ENCODE measurements around the gene TBXA2R.

The TBXA2R gene

GRCh38 chr19:3604227-3604986 is 2.3 kb downstream of the TBXA2R start:
- H3K4me1 Mint-ChIP-seq = peaks cover 8% of the 10 kb centered on the region
- DNase-seq (ENCODE audit: low spot score in 2 of 2) = no peak
- ATAC-seq (replicated peaks; ENCODE audit: extremely low read depth, poor library complexity, severe bottlenecking) = no peak
- H3K9me3 Mint-ChIP-seq = no peaks in the 10 kb centered on the region
- H3K27me3 Mint-ChIP-seq = no peaks in the 10 kb centered on the region
- H3K36me3 Mint-ChIP-seq (ENCODE audit: insufficient read depth) = no peaks in the 10 kb centered on the region
- H3K4me3 Mint-ChIP-seq = no peak overlapping the region
- H3K27ac Mint-ChIP-seq (ENCODE audit: low read depth) = no peak overlapping the region

- Mint-ChIP-seq H3K27ac (ENCODE audit: low read depth) (no peak overlapping the region), H3K36me3 (ENCODE audit: insufficient read depth) (no peaks in the 10 kb centered on the region), H3K27me3 (no peaks in the 10 kb centered on the region), H3K9me3 (no peaks in the 10 kb centered on the region), H3K4me1 (peaks cover 6% of the 10 kb centered on the region), H3K4me3 (no peak overlapping the region)
- no peak for DNase-seq (ENCODE audit: low spot score in 2 of 2)
- no peak for ATAC-seq (replicated peaks; ENCODE audit: extremely low read depth, poor library complexity, severe bottlenecking)
These were observed 3.4 kb downstream of the TBXA2R start for GRCh38 chr19:3603121-3603811.

GRCh38 chr19:3601021-3601420 is 5.7 kb downstream of the TBXA2R start:
- no peaks in the 10 kb centered on the region for H3K27me3 Mint-ChIP-seq
- H3K4me1 Mint-ChIP-seq = no peaks in the 10 kb centered on the region
- H3K9me3 Mint-ChIP-seq = no peaks in the 10 kb centered on the region
- no peak overlapping the region for H3K27ac Mint-ChIP-seq (ENCODE audit: low read depth)
- DNase-seq (ENCODE audit: low spot score in 2 of 2) = no peak
- no peak overlapping the region for H3K4me3 Mint-ChIP-seq
- ATAC-seq (replicated peaks; ENCODE audit: extremely low read depth, poor library complexity, severe bottlenecking) = no peak
- H3K36me3 Mint-ChIP-seq (ENCODE audit: insufficient read depth) = no peaks in the 10 kb centered on the region

GRCh38 chr19:3599776-3600187 is 6.9 kb downstream of the TBXA2R start:
- no peaks in the 10 kb centered on the region for H3K36me3 Mint-ChIP-seq (ENCODE audit: insufficient read depth)
- H3K4me1 Mint-ChIP-seq = no peaks in the 10 kb centered on the region
- H3K4me3 Mint-ChIP-seq = no peak overlapping the region
- H3K9me3 Mint-ChIP-seq = no peaks in the 10 kb centered on the region
- no peaks in the 10 kb centered on the region for H3K27me3 Mint-ChIP-seq
- ATAC-seq (replicated peaks; ENCODE audit: extremely low read depth, poor library complexity, severe bottlenecking) (no peak), DNase-seq (ENCODE audit: low spot score in 2 of 2) (no peak)
- H3K27ac Mint-ChIP-seq (ENCODE audit: low read depth) = no peak overlapping the region

GRCh38 chr19:3595521-3596061 is 11.1 kb downstream of the TBXA2R start:
- no peaks in the 10 kb centered on the region for H3K4me1 Mint-ChIP-seq
- no peaks in the 10 kb centered on the region for H3K36me3 Mint-ChIP-seq (ENCODE audit: insufficient read depth)
- H3K27ac Mint-ChIP-seq (ENCODE audit: low read depth) = no peak overlapping the region
- no peaks in the 10 kb centered on the region for H3K9me3 Mint-ChIP-seq
- H3K4me3 Mint-ChIP-seq = no peak overlapping the region
- H3K27me3 Mint-ChIP-seq = no peaks in the 10 kb centered on the region
- no peak for ATAC-seq (replicated peaks; ENCODE audit: extremely low read depth, poor library complexity, severe bottlenecking)
- DNase-seq (ENCODE audit: low spot score in 2 of 2) = no peak

GRCh38 chr19:3593156-3593555 is 13.5 kb downstream of the TBXA2R start:
- Mint-ChIP-seq H3K36me3 (ENCODE audit: insufficient read depth) (no peaks in the 10 kb centered on the region), H3K27me3 (no peaks in the 10 kb centered on the region), H3K4me3 (no peak overlapping the region), H3K4me1 (no peaks in the 10 kb centered on the region), H3K27ac (ENCODE audit: low read depth) (peak overlapping the region; percentile 68), H3K9me3 (no peaks in the 10 kb centered on the region)
- ATAC-seq (replicated peaks; ENCODE audit: extremely low read depth, poor library complexity, severe bottlenecking) (no peak), DNase-seq (ENCODE audit: low spot score in 2 of 2) (no peak)

GRCh38 chr19:3591876-3592613 is 14.6 kb downstream of the TBXA2R start:
- no peak overlapping the region for H3K4me3 Mint-ChIP-seq
- H3K27ac Mint-ChIP-seq (ENCODE audit: low read depth) = no peak overlapping the region
- no peaks in the 10 kb centered on the region for H3K4me1 Mint-ChIP-seq
- no peaks in the 10 kb centered on the region for H3K36me3 Mint-ChIP-seq (ENCODE audit: insufficient read depth)
- H3K9me3 Mint-ChIP-seq = no peaks in the 10 kb centered on the region
- H3K27me3 Mint-ChIP-seq = no peaks in the 10 kb centered on the region
- DNase-seq (ENCODE audit: low spot score in 2 of 2) (no peak), ATAC-seq (replicated peaks; ENCODE audit: extremely low read depth, poor library complexity, severe bottlenecking) (no peak)

- Mint-ChIP-seq H3K36me3 (ENCODE audit: insufficient read depth) (no peaks in the 10 kb centered on the region), H3K9me3 (no peaks in the 10 kb centered on the region), H3K4me1 (no peaks in the 10 kb centered on the region), H3K27me3 (no peaks in the 10 kb centered on the region), H3K27ac (ENCODE audit: low read depth) (no peak overlapping the region), H3K4me3 (no peak overlapping the region)
- DNase-seq (ENCODE audit: low spot score in 2 of 2) (no peak), ATAC-seq (replicated peaks; ENCODE audit: extremely low read depth, poor library complexity, severe bottlenecking) (no peak)
These were observed 15.6 kb downstream of the TBXA2R start for GRCh38 chr19:3590991-3591659.

- Mint-ChIP-seq H3K9me3 (no peaks in the 10 kb centered on the region), H3K27me3 (no peaks in the 10 kb centered on the region), H3K36me3 (ENCODE audit: insufficient read depth) (no peaks in the 10 kb centered on the region), H3K4me3 (no peak overlapping the region), H3K27ac (ENCODE audit: low read depth) (no peak overlapping the region), H3K4me1 (no peaks in the 10 kb centered on the region)
- no peak for DNase-seq (ENCODE audit: low spot score in 2 of 2)
- ATAC-seq (replicated peaks; ENCODE audit: extremely low read depth, poor library complexity, severe bottlenecking) = no peak
These were observed 16.7 kb downstream of the TBXA2R start for GRCh38 chr19:3589949-3590348.

- Mint-ChIP-seq H3K9me3 (no peaks in the 10 kb centered on the region), H3K4me3 (no peak overlapping the region), H3K4me1 (no peaks in the 10 kb centered on the region), H3K27ac (ENCODE audit: low read depth) (no peak overlapping the region), H3K36me3 (ENCODE audit: insufficient read depth) (no peaks in the 10 kb centered on the region), H3K27me3 (no peaks in the 10 kb centered on the region)
- DNase-seq (ENCODE audit: low spot score in 2 of 2) = no peak
- no peak for ATAC-seq (replicated peaks; ENCODE audit: extremely low read depth, poor library complexity, severe bottlenecking)
These were observed 17.2 kb downstream of the TBXA2R start for GRCh38 chr19:3589439-3589838.

- H3K27ac Mint-ChIP-seq (ENCODE audit: low read depth) = no peak overlapping the region
- H3K9me3 Mint-ChIP-seq = no peaks in the 10 kb centered on the region
These were observed 19.8 kb downstream of the TBXA2R start for GRCh38 chr19:3586707-3587346.

GRCh38 chr19:3586127-3586626 is 20.5 kb downstream of the TBXA2R start:
- DNase-seq (ENCODE audit: low spot score in 2 of 2) = no peak
- Mint-ChIP-seq H3K4me3 (no peak overlapping the region), H3K27me3 (no peaks in the 10 kb centered on the region)

More at GRCh38 chr19:3586707-3587346, 19.8 kb downstream of the TBXA2R start:
- DNase-seq (ENCODE audit: low spot score in 2 of 2) = no peak
- Mint-ChIP-seq H3K36me3 (ENCODE audit: insufficient read depth) (no peaks in the 10 kb centered on the region), H3K27me3 (no peaks in the 10 kb centered on the region), H3K4me3 (no peak overlapping the region), H3K4me1 (no peaks in the 10 kb centered on the region)
- ATAC-seq (replicated peaks; ENCODE audit: extremely low read depth, poor library complexity, severe bottlenecking) = no peak

More at GRCh38 chr19:3586127-3586626, 20.5 kb downstream of the TBXA2R start:
- Mint-ChIP-seq H3K4me1 (no peaks in the 10 kb centered on the region), H3K36me3 (ENCODE audit: insufficient read depth) (no peaks in the 10 kb centered on the region), H3K9me3 (no peaks in the 10 kb centered on the region), H3K27ac (ENCODE audit: low read depth) (no peak overlapping the region)
- no peak for ATAC-seq (replicated peaks; ENCODE audit: extremely low read depth, poor library complexity, severe bottlenecking)

Data from central memory CD8-positive, alpha-beta T cell (primary cell).